HG03520 (cell line): Measurements from ENCODE around the gene OR1D5.
"Not testable (repeated sequence)": the region's sequence is repeated elsewhere in the genome, so short reads cannot be mapped to it uniquely, and the experiment has no call there.

Experiments used
- ATAC-seq: cut with Tn5 transposase; IDR thresholded peaks from one replicate; pipeline ENCODE4 v1.9.1; 2021; ENCODE audit warnings: mild to moderate bottlenecking, moderate library complexity; ENCODE audit not compliant: unreplicated experiment

The OR1D5 gene

GRCh38 chr17:3032258-3033247 is 30.9 kb downstream of the OR1D5 start:
- no peak for ATAC-seq

- ATAC-seq = not testable (repeated sequence)
These were observed 32.4 kb downstream of the OR1D5 start for GRCh38 chr17:3030852-3031470.

- no peak for ATAC-seq
These were observed 33.3 kb downstream of the OR1D5 start for GRCh38 chr17:3030096-3030495.

GRCh38 chr17:3029213-3029913 is 34.0 kb downstream of the OR1D5 start:
- no peak for ATAC-seq

- ATAC-seq = no peak
These were observed 35.4 kb downstream of the OR1D5 start for GRCh38 chr17:3027786-3028532.

- ATAC-seq = no peak
These were observed 36.3 kb downstream of the OR1D5 start for GRCh38 chr17:3026856-3027751.

GRCh38 chr17:3026125-3026855 is 37.1 kb downstream of the OR1D5 start:
- ATAC-seq = no peak

- ATAC-seq = no peak
These were observed 37.8 kb downstream of the OR1D5 start for GRCh38 chr17:3025421-3026124.

GRCh38 chr17:3024346-3024745 is 39.1 kb downstream of the OR1D5 start:
- no peak for ATAC-seq

- ATAC-seq = no peak
These were observed 41.2 kb downstream of the OR1D5 start for GRCh38 chr17:3022197-3022596.

GRCh38 chr17:3020381-3020780 is 43.0 kb downstream of the OR1D5 start:
- ATAC-seq = no peak

GRCh38 chr17:3019761-3020160 is 43.6 kb downstream of the OR1D5 start:
- no peak for ATAC-seq

GRCh38 chr17:3017936-3018335 is 45.5 kb downstream of the OR1D5 start:
- no peak for ATAC-seq

GRCh38 chr17:3015890-3016289 is 47.5 kb downstream of the OR1D5 start:
- no peak for ATAC-seq

GRCh38 chr17:3012926-3013581 is 50.4 kb downstream of the OR1D5 start:
- ATAC-seq = no peak
